ENCODE measurements around the gene CCNI.

GRCh38 chr4:77074981-77075855, 571 bp downstream of the CCNI start:
- no peak for TF ChIP-seq POLR2A (IDR thresholded peaks at IDR 0.05; ENCODE audit: low read length)
- no peak for TF ChIP-seq GATA1 (IDR thresholded peaks at IDR 0.05; ENCODE audit: low read depth, low read length)

All from erythroblast (primary cell).